ENCODE results near the gene RAD18.

The RAD18 gene

DNA sequence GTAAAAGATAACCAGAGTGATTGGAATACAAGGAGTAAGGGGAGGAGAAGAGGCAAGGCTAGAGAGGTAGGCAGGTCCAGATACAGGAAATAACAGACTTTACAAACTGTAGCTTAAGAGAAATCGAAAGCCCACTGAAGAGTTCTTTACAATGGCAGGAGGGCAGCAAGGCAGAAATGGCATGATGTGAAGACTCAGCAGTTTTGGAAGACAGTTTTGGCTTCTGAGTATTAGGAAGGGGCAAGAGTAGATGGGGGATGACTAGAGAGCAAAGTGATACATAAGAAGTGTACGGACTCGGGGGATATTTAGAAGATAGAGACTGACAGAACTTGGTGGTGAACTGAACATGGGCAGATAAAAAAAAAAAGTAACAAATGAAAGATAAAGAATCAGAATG is 54.1 kb downstream of the RAD18 start:
- H3K4me2 ChIP-seq (ENCODE audit: low read length): no peak overlapping the region
- H3K9me3 ChIP-seq (ENCODE audit: low read length): no peaks in the 10 kb centered on the region
- no peak overlapping the region for H3K9ac ChIP-seq (ENCODE audit: low read length)
- no peaks in the 10 kb centered on the region for H3F3A ChIP-seq (ENCODE audit: insufficient read depth, low read length)
- H3K9me2 ChIP-seq (ENCODE audit: low read depth, low read length): no peaks in the 10 kb centered on the region
- TF ChIP-seq CTCF (IDR thresholded peaks at IDR 0.05; ENCODE audit: low read length): no peak
- no peak for TF ChIP-seq EZH2 (IDR thresholded peaks at IDR 0.05; ENCODE audit: borderline replicate concordance, low read length)
- H3K36me3 ChIP-seq (ENCODE audit: insufficient read depth, low read length): peaks cover 40% of the 10 kb centered on the region; the same call in 1 of the 2 replicates
- no peaks in the 10 kb centered on the region for H3K79me2 ChIP-seq (ENCODE audit: insufficient read depth, low read length)
- no peaks in the 10 kb centered on the region for H3K27me3 ChIP-seq (ENCODE audit: insufficient read depth, low read length)
- no peaks in the 10 kb centered on the region for H4K20me1 ChIP-seq (ENCODE audit: insufficient read depth, low read length)
- no peak overlapping the region for H2AFZ ChIP-seq (ENCODE audit: low read length)
- no peak overlapping the region for H3K27ac ChIP-seq (ENCODE audit: low read depth, low read length, poor library complexity, severe bottlenecking)
- H3K4me1 ChIP-seq (ENCODE audit: insufficient read depth, low read length, severe bottlenecking): no peaks in the 10 kb centered on the region
- H3K4me3 ChIP-seq (ENCODE audit: low read depth, low read length, poor library complexity, severe bottlenecking): no peak overlapping the region

GRCh38 chr3:8903191-8903590 is 60.1 kb downstream of the RAD18 start:
- H3K4me2 ChIP-seq (ENCODE audit: low read length): no peak overlapping the region
- no peaks in the 10 kb centered on the region for H3K27me3 ChIP-seq (ENCODE audit: insufficient read depth, low read length)
- H3K9ac ChIP-seq (ENCODE audit: low read length): no peak overlapping the region
- H3K4me1 ChIP-seq (ENCODE audit: insufficient read depth, low read length, severe bottlenecking): no peaks in the 10 kb centered on the region
- H3K9me3 ChIP-seq (ENCODE audit: low read length): no peaks in the 10 kb centered on the region
- H2AFZ ChIP-seq (ENCODE audit: low read length): no peak overlapping the region
- no peaks in the 10 kb centered on the region for H3F3A ChIP-seq (ENCODE audit: insufficient read depth, low read length)
- H3K4me3 ChIP-seq (ENCODE audit: low read depth, low read length, poor library complexity, severe bottlenecking): no peak overlapping the region
- no peaks in the 10 kb centered on the region for H3K79me2 ChIP-seq (ENCODE audit: insufficient read depth, low read length)
- no peak overlapping the region for H3K27ac ChIP-seq (ENCODE audit: low read depth, low read length, poor library complexity, severe bottlenecking)
- H3K36me3 ChIP-seq (ENCODE audit: insufficient read depth, low read length): peaks cover 35% of the 10 kb centered on the region
- no peak for TF ChIP-seq CTCF (IDR thresholded peaks at IDR 0.05; ENCODE audit: low read length)
- no peak for TF ChIP-seq EZH2 (IDR thresholded peaks at IDR 0.05; ENCODE audit: borderline replicate concordance, low read length)
- H3K9me2 ChIP-seq (ENCODE audit: low read depth, low read length): no peaks in the 10 kb centered on the region
- H4K20me1 ChIP-seq (ENCODE audit: insufficient read depth, low read length): no peaks in the 10 kb centered on the region

GRCh38 chr3:8900869-8901268 is 62.4 kb downstream of the RAD18 start:
- no peak for TF ChIP-seq EZH2 (IDR thresholded peaks at IDR 0.05; ENCODE audit: borderline replicate concordance, low read length)
- H4K20me1 ChIP-seq (ENCODE audit: insufficient read depth, low read length): no peaks in the 10 kb centered on the region
- H3K27me3 ChIP-seq (ENCODE audit: insufficient read depth, low read length): no peaks in the 10 kb centered on the region
- no peak overlapping the region for H3K9ac ChIP-seq (ENCODE audit: low read length)
- H3K4me1 ChIP-seq (ENCODE audit: insufficient read depth, low read length, severe bottlenecking): no peaks in the 10 kb centered on the region
- H3F3A ChIP-seq (ENCODE audit: insufficient read depth, low read length): no peaks in the 10 kb centered on the region
- H3K4me3 ChIP-seq (ENCODE audit: low read depth, low read length, poor library complexity, severe bottlenecking): no peak overlapping the region
- peaks cover 45% of the 10 kb centered on the region for H3K36me3 ChIP-seq (ENCODE audit: insufficient read depth, low read length)
- no peak overlapping the region for H2AFZ ChIP-seq (ENCODE audit: low read length)
- H3K9me2 ChIP-seq (ENCODE audit: low read depth, low read length): no peaks in the 10 kb centered on the region
- H3K27ac ChIP-seq (ENCODE audit: low read depth, low read length, poor library complexity, severe bottlenecking): no peak overlapping the region
- no peaks in the 10 kb centered on the region for H3K79me2 ChIP-seq (ENCODE audit: insufficient read depth, low read length)
- H3K4me2 ChIP-seq (ENCODE audit: low read length): no peak overlapping the region
- no peaks in the 10 kb centered on the region for H3K9me3 ChIP-seq (ENCODE audit: low read length)

- Histone ChIP-seq H3K27ac (ENCODE audit: low read depth, low read length, poor library complexity, severe bottlenecking) (no peak overlapping the region), H3K9ac (ENCODE audit: low read length) (no peak overlapping the region), H4K20me1 (ENCODE audit: insufficient read depth, low read length) (no peaks in the 10 kb centered on the region), H3K9me3 (ENCODE audit: low read length) (no peaks in the 10 kb centered on the region), H3F3A (ENCODE audit: insufficient read depth, low read length) (no peaks in the 10 kb centered on the region), H3K27me3 (ENCODE audit: insufficient read depth, low read length) (no peaks in the 10 kb centered on the region), H3K9me2 (ENCODE audit: low read depth, low read length) (no peaks in the 10 kb centered on the region), H3K4me2 (ENCODE audit: low read length) (no peak overlapping the region), H3K36me3 (ENCODE audit: insufficient read depth, low read length) (peaks cover 53% of the 10 kb centered on the region), H3K4me3 (ENCODE audit: low read depth, low read length, poor library complexity, severe bottlenecking) (no peak overlapping the region), H3K4me1 (ENCODE audit: insufficient read depth, low read length, severe bottlenecking) (no peaks in the 10 kb centered on the region), H3K79me2 (ENCODE audit: insufficient read depth, low read length) (no peaks in the 10 kb centered on the region), H2AFZ (ENCODE audit: low read length) (no peak overlapping the region)
- TF ChIP-seq CTCF (IDR thresholded peaks at IDR 0.05; ENCODE audit: low read length) (no peak), EZH2 (IDR thresholded peaks at IDR 0.05; ENCODE audit: borderline replicate concordance, low read length) (no peak)
Observed at GRCh38 chr3:8899876-8900460, 63.3 kb downstream of the RAD18 start.

Data from OCI-LY1 (cell line).